Ectodermal cell (in vitro differentiated cells): Measurements from ENCODE around the gene NCSTN.
"Not testable (repeated sequence)": the region's sequence is repeated elsewhere in the genome, so short reads cannot be mapped to it uniquely, and the experiment has no call there.

Source experiments
- H3K27ac ChIP-seq: 2 replicates; pipeline ENCODE4 v1.7.0; 2013; ENCODE audit warnings: mild to moderate bottlenecking, low read depth, low read length; ENCODE audit not compliant: insufficient read depth, poor library complexity, severe bottlenecking
- H3K27me3 ChIP-seq: 2 replicates; pipeline ENCODE4 v1.7.0; 2013; ENCODE audit warnings: mild to moderate bottlenecking, low read length; ENCODE audit not compliant: insufficient read depth, control insufficient read depth, poor library complexity, severe bottlenecking
- H3K36me3 ChIP-seq: one replicate; pipeline ENCODE4 v1.7.0; 2013; ENCODE audit warnings: low read length; ENCODE audit not compliant: control insufficient read depth, insufficient read depth
- H3K4me1 ChIP-seq: one replicate; pipeline ENCODE4 v1.7.0; 2013; ENCODE audit warnings: low read length; ENCODE audit not compliant: control insufficient read depth, insufficient read depth
- H3K4me3 ChIP-seq: 2 replicates; pipeline ENCODE4 v1.7.0; 2013; ENCODE audit warnings: low read depth, low read length, control low read depth; ENCODE audit not compliant: insufficient read depth
- H3K9me3 ChIP-seq: 2 replicates; pipeline ENCODE4 v1.7.0; 2013; ENCODE audit warnings: mild to moderate bottlenecking, low read length, moderate library complexity; ENCODE audit not compliant: control insufficient read depth
- WGBS, 2 experiments: methylation state at CpG; one replicate each; pipeline ENCODE4 v1.1.7; 2013; ENCODE audit warnings: missing lambda C conversion rate in 2 of 2; 5-methylcytosine and 5-hydroxymethylcytosine counted together

Gene NCSTN

DNA sequence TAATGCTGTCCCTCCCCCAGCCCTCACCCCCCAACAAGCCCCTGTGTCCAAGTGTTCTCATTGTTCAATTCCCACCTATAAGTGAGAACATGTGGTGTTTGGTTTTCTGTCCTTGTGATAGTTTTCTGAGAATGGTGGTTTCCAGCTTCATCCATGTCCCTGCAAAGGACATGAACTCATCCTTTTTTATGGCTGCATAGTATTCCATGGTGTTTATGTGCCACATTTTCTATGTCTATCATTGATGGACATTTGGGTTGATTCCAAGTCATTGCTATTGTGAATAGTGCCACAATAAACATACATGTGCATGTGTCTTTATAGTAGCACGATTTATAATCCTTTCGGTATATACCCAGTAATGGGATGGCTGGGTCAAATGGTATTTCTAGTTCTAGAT lies 41.6 kb downstream of the NCSTN start:
- not testable (repeated sequence) for H3K27me3 ChIP-seq, H3K4me3 ChIP-seq, H3K27ac ChIP-seq, H3K9me3 ChIP-seq, H3K4me1 ChIP-seq, H3K36me3 ChIP-seq
- 100% methylated on average over 2 of the region's 2 CpGs for WGBS, 2 experiments

- not testable (repeated sequence) for H3K9me3 ChIP-seq, H3K27ac ChIP-seq, H3K4me1 ChIP-seq, H3K27me3 ChIP-seq, H3K36me3 ChIP-seq, H3K4me3 ChIP-seq
- 27 to 43% methylated on average over 3 to 4 of the region's 4 CpGs for WGBS, 2 experiments
Observed at GRCh38 chr1:160388406-160388805, 45.2 kb downstream of the NCSTN start.

DNA sequence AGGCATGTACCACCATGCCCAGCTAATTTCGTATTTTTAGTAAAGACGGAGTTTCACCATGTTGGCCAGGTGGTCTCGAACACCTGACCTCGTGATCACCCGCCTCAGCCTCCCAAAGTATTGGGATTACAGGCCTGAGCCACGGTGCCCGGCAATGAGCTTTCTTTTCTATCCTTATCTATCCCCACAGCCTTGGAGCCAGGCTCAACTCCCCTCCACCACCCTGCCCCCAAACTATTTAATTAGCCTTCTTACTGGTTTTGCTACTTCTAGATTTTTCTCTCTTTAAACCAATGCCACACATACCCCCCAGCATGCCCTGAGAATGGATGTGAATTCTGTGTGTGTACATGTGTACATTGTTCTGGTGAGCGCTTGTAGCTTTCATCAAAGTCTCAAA lies 51.5 kb downstream of the NCSTN start:
- WGBS, 2 experiments: 95 to 96% methylated on average over 8 of the region's 8 CpGs
- Histone ChIP-seq H3K9me3 (no peaks in the 10 kb centered on the region), H3K4me3 (no peak overlapping the region), H3K36me3 (no peaks in the 10 kb centered on the region), H3K27me3 (no peaks in the 10 kb centered on the region), H3K4me1 (peaks cover 18% of the 10 kb centered on the region), H3K27ac (no peak overlapping the region)

- H3K4me1 ChIP-seq: peaks cover 27% of the 10 kb centered on the region
- H3K27ac ChIP-seq: no peak overlapping the region
- WGBS, 2 experiments: 91 to 100% methylated on average over 1 of the region's 1 CpG
- no peaks in the 10 kb centered on the region for H3K9me3 ChIP-seq
- no peaks in the 10 kb centered on the region for H3K36me3 ChIP-seq
- H3K27me3 ChIP-seq: no peaks in the 10 kb centered on the region
- H3K4me3 ChIP-seq: no peak overlapping the region
Observed at GRCh38 chr1:160397651-160398050, 54.5 kb downstream of the NCSTN start.

DNA sequence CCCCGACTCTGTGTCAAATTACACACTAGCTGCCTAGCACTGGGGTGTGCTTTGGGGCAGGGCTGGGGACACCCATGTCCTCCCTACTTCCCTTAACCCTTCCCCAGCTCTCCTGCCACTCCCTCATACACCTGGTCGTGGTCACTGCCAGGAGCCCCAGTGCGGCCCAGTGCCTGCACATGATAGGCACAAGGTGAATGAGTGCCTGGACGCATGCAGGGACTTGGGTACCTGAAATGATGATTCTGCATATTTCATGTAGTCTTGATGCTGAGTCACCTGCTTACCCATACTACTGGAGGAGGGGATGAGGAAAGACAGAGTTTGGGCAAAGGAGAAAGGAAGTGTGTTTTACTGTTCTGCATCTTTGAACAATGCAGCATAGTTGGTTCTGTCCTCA lies 55.6 kb downstream of the NCSTN start:
- no peak overlapping the region for H3K4me3 ChIP-seq
- no peaks in the 10 kb centered on the region for H3K36me3 ChIP-seq
- 88% methylated on average over 4 of the region's 4 CpGs for WGBS, 2 experiments
- H3K4me1 ChIP-seq: peaks cover 39% of the 10 kb centered on the region
- H3K9me3 ChIP-seq: no peaks in the 10 kb centered on the region
- no peak overlapping the region for H3K27ac ChIP-seq
- H3K27me3 ChIP-seq: no peaks in the 10 kb centered on the region

DNA sequence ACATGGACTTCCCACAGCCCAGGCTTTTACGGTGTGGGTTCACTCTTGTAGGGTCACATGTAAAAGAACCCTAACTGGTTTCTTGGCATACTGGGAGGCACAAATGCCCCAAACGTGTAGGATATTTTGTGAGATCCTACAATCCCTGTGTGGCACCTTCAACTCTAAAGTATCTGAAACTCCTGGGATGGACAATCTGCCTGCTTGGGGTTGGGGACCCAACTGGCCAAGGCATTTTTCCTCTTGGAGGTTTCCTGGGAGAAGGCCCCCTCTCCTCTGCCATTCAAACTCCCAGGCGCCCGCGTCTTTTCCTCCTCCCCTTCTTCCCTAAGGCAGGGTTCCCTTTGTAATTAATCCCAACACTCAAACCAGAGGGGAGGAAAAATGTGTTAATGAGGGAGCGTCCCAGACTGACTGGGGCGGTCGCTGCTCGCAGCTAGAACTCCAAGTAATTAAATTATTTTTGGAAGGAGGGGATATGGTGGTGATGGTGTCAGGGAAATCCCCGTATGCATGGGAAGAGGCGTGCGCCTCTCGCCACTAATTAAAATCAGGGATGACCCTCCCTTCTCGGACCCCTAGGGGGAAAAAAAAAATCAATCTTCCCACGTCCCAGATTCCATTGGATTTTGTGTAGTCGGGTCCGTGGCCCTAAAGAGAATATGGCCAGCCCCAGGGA lies 56.5 kb downstream of the NCSTN start:
- 6 to 9% methylated on average over 14 to 17 of the region's 17 CpGs for WGBS, 2 experiments
- Histone ChIP-seq H3K27me3 (no peaks in the 10 kb centered on the region), H3K4me1 (peaks cover 48% of the 10 kb centered on the region), H3K27ac (peak overlapping the region; percentile 97), H3K9me3 (no peaks in the 10 kb centered on the region), H3K36me3 (no peaks in the 10 kb centered on the region), H3K4me3 (peak overlapping the region; percentile 50)

DNA sequence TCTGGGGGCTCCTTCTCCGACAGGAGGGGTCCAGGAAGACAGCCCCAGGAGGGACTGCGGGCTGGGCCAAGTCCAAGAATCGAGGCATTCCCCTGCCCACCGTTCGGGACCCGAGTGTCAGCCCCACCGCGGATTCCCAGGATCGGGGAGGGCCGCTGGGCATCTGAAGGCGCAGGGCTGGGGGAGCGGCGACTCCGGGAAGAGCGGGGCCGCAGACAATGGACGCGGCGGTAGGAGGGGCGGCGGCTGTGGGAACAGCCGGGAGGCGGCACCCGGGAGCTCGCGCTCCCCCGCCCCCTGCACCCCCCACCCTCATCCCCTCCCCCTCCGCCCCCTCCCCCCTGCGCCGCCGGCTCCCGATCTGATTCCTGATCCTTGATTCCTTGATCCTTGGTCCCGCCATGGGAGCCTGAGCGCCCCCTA lies 57.1 kb downstream of the NCSTN start, which contains the start of gene VANGL2:
VANGL2 (plus strand) TSS at position 342 of the 423 bp plus-strand sequence. CDS start 15,274 bp downstream, outside the sequence.
- peak within 1 kb of the TSS; percentile 83 for H3K4me3 ChIP-seq
- peaks cover 53% of the 10 kb centered on the region for H3K4me1 ChIP-seq
- H3K36me3 ChIP-seq: no peaks in the 10 kb centered on the region
- WGBS, 2 experiments: 0 to 1% methylated on average over 19 to 24 of the region's 34 CpGs
- H3K9me3 ChIP-seq: no peaks in the 10 kb centered on the region
- H3K27ac ChIP-seq: peak within 1 kb of the TSS; percentile 97
- no peaks in the 10 kb centered on the region for H3K27me3 ChIP-seq

DNA sequence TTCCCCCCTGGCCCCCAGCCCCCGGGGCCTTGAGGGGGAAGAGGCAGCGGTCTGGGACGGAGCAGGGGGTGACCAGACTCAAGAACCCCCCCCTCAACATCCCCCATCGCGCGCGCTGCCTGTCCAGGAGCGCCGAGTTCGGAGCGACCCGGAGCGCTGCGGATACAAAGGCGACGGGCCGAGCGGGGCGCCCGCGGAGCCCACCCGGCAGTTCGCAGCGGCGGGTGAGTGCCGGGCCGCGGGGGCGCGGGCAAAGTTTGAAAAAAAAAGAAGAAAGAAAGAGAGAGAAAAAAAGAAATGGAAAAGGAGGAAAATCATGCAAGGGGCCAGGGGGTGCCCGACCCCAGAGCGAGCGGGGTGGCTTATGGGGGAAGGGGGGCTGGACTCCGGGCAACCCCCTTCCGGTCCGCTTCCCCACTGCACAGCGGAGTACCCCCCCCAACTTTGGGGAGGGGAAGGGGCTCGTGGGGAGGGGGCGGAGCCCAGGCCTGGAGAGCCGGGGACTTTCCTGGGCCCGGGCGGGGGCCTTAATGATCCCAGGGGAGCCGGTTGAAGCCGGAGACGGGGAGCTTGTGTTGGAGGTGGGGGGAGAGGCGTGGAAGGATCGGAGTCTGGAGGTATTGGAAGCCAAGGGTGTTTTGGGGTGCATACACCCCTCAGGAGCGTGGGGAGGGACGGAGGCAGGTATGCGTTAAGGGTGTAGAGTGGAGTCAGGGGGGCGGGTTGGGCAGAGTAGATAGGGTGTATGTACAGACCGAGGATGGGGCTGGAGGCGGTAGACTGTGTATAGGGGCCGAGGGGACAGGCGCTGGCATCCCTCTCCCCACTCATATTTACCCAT lies 57.7 kb downstream of the NCSTN start:
- Histone ChIP-seq H3K27ac (peak overlapping the region; percentile 92), H3K36me3 (no peaks in the 10 kb centered on the region), H3K4me3 (peak overlapping the region; percentile 83), H3K9me3 (no peaks in the 10 kb centered on the region), H3K4me1 (peaks cover 59% of the 10 kb centered on the region), H3K27me3 (no peaks in the 10 kb centered on the region)
- WGBS, 2 experiments: 0 to 1% methylated on average over 52 to 55 of the region's 55 CpGs

DNA sequence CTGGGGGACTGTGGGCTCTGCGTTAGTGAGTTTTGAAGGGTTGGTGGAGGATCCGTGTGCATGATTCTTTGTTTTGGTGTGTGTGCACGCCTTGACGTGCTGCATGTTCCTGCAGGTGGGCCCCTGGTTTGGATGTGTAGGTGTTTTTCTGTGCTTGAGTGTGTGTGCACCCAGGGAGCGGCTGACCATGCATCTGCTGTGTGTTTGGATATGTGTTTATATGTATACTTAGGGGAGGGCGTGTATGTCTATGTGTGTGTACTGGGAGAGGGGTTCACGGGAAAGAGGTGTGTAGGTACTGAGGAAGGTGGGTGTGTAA lies 58.3 kb downstream of the NCSTN start:
- H3K36me3 ChIP-seq: no peaks in the 10 kb centered on the region
- H3K27ac ChIP-seq: no peak overlapping the region
- H3K9me3 ChIP-seq: no peaks in the 10 kb centered on the region
- 16% methylated on average over 7 of the region's 7 CpGs for WGBS, 2 experiments
- peak overlapping the region; percentile 83 for H3K4me3 ChIP-seq
- H3K27me3 ChIP-seq: no peaks in the 10 kb centered on the region
- peaks cover 65% of the 10 kb centered on the region for H3K4me1 ChIP-seq

- Histone ChIP-seq H3K27me3 (no peaks in the 10 kb centered on the region), H3K4me3 (peak overlapping the region; percentile 83), H3K36me3 (peaks cover 3% of the 10 kb centered on the region), H3K27ac (no peak overlapping the region), H3K4me1 (peaks cover 71% of the 10 kb centered on the region), H3K9me3 (no peaks in the 10 kb centered on the region)
- WGBS, 2 experiments: 55 to 58% methylated on average over 9 of the region's 9 CpGs
Observed at GRCh38 chr1:160402001-160402795, 59.0 kb downstream of the NCSTN start.
